Endometrial microvascular endothelial cells (primary cell): ENCODE data around the gene CCDC122. TPM values are rescaled to one million over a fixed set of nuclear protein-coding genes. Genes with fewer than 3 reads are reported as not detected.

Experiments
- in situ Hi-C: cut with HindIII; loops from 2 replicates; pipeline ENCODE4 v1.10.0; 2017; ENCODE audit warnings: low sequenced_read_pairs, low pct_unique_long_range_greater_than_20kb; ENCODE audit errors: inconsistent ontology term
- total RNA-seq: library from RNA; depleted of rRNA; stranded (reverse); fragments of >200 nt; gene quantifications from one replicate; pipeline ENCODE4 v1.2.3, GENCODE V29; 2015; ENCODE audit errors: inconsistent ontology term

Gene CCDC122
- total RNA-seq, 1 donor from 2014 or later = 3.2 TPM

DNA sequence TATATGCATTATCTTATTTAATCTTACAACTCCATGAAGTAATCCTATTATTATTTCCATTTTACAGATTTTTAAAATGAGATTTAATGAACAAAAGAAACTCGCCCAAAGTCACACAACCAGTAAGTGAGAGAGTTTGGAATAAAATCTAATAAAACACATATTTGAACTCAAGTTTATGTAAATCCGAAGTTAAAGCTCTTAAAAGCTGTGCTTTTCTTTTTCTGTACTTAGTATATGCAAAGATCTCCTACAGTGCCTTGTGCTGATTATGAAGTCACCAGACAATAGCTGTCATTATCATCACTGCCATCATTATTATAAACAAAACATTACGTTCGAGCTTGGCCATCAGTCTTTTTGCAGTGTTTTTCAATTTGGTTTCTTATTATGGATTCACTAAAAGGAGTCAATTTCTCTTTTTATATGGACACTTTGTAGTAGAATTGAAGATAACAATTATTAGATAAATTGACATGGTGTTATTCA is 63.1 kb downstream of the CCDC122 start:
- in situ Hi-C loops = no loop called here

GRCh38 chr13:43815204-43815603 is 64.3 kb downstream of the CCDC122 start:
- in situ Hi-C loops = no loop called here

GRCh38 chr13:43808676-43809075 is 70.9 kb downstream of the CCDC122 start:
- in situ Hi-C loops = no loop called here

GRCh38 chr13:43805681-43806128 is 73.8 kb downstream of the CCDC122 start:
- in situ Hi-C loops = no loop called here

- in situ Hi-C loops = no loop called here
These were observed 74.5 kb downstream of the CCDC122 start for GRCh38 chr13:43805071-43805468.

DNA sequence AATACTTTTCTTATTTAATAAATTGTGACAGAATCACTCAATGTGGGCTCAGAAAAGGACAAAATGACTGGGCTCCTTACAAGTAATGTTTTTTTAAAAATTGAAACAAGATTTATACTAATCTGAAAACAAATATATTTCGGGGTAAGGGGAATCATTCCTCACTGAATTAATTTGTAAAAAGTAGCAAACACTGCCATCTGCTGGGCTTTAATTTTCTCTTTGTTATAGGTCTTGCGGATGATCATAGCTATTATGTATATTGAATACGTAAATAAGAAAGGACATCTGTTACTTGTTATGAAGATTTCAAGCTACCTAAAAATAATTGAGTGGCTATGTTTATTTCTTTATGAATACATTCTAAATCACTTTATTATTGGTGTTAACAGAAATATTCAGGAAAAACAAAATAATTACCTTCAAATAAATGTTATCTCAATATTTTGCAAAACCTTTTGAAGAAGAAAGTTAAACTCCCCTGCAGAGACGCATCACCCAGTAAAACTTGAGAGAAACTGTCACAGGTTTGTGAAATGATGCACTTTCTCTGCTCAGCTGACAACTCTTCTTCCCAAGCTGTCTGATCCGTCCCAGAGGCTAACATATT is 75.0 kb downstream of the CCDC122 start:
- in situ Hi-C loops = no loop called here

- in situ Hi-C loops = no loop called here
These were observed 77.0 kb downstream of the CCDC122 start for GRCh38 chr13:43802511-43802910.

- in situ Hi-C loops = no loop called here
These were observed 78.7 kb downstream of the CCDC122 start for GRCh38 chr13:43800828-43801227.

GRCh38 chr13:43799191-43799590 is 80.3 kb downstream of the CCDC122 start:
- in situ Hi-C loops = no loop called here

DNA sequence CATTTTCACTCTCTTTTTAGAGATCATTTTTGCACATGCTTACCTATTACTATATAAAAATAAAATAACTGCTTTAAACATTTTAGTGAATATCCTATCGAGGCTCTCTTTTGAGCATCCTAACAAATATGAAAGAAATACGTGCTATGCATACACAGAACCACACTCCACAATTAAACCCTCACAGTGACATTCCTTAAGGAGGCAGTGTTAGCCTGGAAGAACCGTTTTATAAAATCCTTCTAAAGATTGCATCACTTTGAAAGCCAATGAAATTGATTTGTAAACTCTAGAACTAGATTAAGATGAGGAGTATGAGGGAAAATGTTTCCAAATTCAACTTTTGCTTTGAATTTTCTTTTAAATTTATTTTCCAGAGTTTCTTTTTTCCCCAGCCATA is 81.7 kb downstream of the CCDC122 start:
- in situ Hi-C loops = no loop called here

DNA sequence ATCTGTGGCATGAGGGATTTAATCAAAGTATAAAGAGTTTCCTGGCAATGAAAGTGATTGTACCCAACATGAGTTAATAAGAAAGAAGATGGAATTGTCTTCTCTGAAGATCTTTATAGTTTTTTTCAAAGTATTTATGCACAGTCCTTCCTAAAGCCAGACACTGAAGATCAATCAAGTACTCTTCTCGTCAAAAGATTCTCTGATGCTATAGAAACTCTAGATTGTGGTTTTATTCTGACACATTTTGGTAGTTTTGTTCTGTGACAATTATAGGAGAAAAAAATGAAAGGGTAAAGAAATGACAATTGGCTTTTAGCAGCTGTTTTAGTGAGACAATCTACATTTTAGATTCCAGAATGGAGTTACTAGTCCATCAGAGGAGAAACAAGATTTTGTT is 82.4 kb downstream of the CCDC122 start:
- in situ Hi-C loops = no loop called here

GRCh38 chr13:43794416-43794815 is 85.1 kb downstream of the CCDC122 start:
- in situ Hi-C loops = no loop called here

DNA sequence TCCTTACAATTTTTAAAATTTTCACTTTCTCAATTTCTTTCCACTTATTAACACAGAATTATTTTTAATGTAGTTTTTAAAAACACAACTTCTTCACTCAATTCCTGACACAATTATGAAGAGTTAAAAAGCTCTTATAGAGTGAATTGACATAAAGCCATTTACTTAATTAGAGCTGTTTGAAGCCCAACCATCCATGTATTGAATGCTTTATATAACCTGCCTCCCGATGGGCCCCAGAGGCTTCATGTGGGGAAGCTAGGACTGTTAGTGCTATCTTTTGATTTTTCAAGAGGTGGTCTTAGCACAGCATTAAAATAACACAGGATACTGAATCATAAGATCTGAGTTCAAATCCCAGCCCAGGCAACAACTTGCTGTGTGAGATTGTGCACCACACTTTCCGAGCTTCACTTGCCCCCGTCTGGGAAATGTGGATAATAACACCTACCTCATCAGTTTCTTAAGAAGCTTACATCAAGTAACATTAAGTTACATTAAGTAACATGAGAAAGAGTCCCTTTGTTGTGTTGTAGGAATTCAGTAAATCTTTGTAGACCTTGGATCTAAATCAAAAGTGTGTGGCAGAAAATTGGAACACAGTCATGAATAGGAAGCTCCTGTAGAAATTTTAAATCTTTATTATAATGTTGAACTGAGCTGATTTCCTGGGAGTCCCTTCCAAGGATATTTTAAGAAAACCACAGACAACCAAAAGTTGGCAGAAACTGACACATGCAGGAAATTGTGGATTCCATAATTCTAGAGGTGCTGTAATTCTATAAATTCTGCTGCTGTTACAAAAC is 87.3 kb downstream of the CCDC122 start:
- in situ Hi-C loops = no loop called here

DNA sequence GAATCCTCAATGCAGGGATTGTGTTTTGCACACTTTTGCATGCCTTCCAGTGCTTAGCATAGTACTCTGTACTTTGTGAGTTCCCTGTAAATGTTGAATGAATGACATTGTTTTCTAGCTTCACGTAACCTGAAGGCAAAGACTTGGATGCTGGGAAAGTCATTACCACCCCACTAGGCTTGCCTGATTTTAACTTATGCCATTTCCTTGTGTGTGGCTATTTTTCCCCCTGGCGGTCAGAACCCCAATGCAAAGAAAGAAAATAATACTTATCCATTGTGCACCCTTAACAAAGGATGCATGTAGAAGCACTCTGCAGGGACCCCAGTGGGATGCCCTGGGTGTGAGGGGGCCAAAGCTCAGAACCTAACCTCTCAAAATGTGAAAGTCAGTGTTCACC is 91.5 kb downstream of the CCDC122 start:
- in situ Hi-C loops = no loop called here

GRCh38 chr13:43787518-43787891 is 92.0 kb downstream of the CCDC122 start:
- in situ Hi-C loops = no loop called here

DNA sequence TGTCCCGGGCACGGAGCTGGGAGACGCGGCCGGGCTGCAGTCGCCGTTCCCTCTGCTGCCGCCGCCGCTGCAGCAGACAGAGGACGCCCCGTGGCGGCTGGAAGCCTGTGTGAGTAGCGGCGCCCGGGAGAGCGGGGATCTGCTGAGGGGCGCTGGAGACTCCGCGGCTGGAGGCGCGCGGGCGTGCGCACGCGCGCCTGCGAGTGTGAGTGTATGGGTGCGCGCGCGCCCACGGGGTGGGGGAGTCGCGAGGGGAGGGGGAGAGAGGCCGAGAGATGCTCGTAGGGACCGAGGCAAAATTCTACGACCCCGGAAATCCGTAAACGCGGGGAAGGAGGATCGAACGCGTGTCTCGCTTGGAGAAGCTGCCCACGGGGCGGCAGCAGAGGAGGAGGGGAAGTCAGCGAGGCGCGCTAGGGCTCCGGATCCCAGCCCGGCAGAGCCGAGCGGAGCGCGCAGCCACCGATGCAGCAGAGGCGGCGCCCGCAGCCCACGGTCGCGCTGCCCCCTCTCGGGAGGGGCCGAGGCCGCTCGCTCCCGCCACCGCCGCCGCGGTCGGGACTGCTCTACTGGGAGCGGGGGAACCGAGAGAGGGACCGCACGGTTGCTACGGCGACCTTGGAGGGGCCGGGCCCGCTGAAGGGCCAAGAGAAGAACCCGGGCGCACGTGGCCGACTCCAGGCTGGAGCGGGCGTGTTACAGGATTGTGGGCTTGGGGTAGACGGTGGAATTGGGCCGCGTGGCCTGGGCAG is 92.6 kb downstream of the CCDC122 start, which contains the start of gene ENOX1:
Gene ENOX1 (minus strand): TSS at position 207 of the 752 bp plus-strand sequence.
- in situ Hi-C loops = no loop called here

DNA sequence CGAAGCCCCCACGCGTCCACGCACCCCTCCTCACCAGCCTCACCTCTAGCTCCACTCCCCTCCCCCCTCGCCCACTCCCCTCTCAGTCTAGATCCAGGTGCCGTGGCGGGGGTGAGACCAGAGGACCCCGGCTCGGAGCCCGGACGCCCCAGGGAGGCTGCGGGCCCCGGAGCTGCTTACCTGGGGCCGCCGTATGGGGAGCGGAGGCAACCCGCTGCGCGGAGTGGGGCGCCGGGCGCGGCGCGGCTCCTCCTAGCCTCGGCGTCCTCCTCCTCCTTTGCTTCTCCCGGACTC is 93.1 kb downstream of the CCDC122 start:
- in situ Hi-C loops = no loop called here
